ENCODE results near the gene SLC13A2. TPM values are rescaled to one million over a fixed set of nuclear protein-coding genes. Genes with fewer than 3 reads are reported as not detected.
A peak's percentile ranks its signal among the peaks of the same experiment; 100 is the strongest.

SLC13A2 gene
- polyA plus RNA-seq, 6 donors from 2014 or later, result not detected

- H3K27me3 Mint-ChIP-seq, result peaks cover 4 to 32% (median 25%) of the 10 kb centered on the region in 3 donors
- DNase-seq (no peak), ATAC-seq (ENCODE audit: low read depth in 2 of 2) (no peak)
- H3K36me3 Mint-ChIP-seq, result no peaks in the 10 kb centered on the region
- no peak overlapping the region for H3K27ac Mint-ChIP-seq
- no peak overlapping the region for H3K4me3 Mint-ChIP-seq
- H3K4me1 Mint-ChIP-seq, result peaks cover 13 to 15% (median 14%) of the 10 kb centered on the region in 3 donors
- H3K9me3 Mint-ChIP-seq, result no peaks in the 10 kb centered on the region
Observed at GRCh38 chr17:28503420-28503819, 30.0 kb downstream of the SLC13A2 start.

- H3K9me3 Mint-ChIP-seq, result no peaks in the 10 kb centered on the region
- H3K4me1 Mint-ChIP-seq, result peaks cover 5 to 7% (median 5%) of the 10 kb centered on the region in 3 donors
- ATAC-seq (ENCODE audit: low read depth in 2 of 2) (no peak), DNase-seq (no peak)
- H3K27ac Mint-ChIP-seq, result peak within 1 kb of the TSS in 2 of 6 donors; percentile 32 to 65
- H3K4me3 Mint-ChIP-seq, result peak within 1 kb of the TSS in 1 of 8 donors; percentile 37
- no peaks in the 10 kb centered on the region for H3K36me3 Mint-ChIP-seq
- peaks cover 15 to 56% (median 50%) of the 10 kb centered on the region in 3 donors for H3K27me3 Mint-ChIP-seq
Observed at GRCh38 chr17:28505986-28506665, 32.7 kb downstream of the SLC13A2 start, which contains the start of gene FOXN1. Gene FOXN1, plus strand, starts transcription at chr17:28506348. Its CDS starts 17,622 bp downstream, at chr17:28523970.

GRCh38 chr17:28506763-28507487 is 33.5 kb downstream of the SLC13A2 start:
- DNase-seq (no peak), ATAC-seq (ENCODE audit: low read depth in 2 of 2) (no peak)
- Mint-ChIP-seq H3K36me3 (no peaks in the 10 kb centered on the region), H3K27ac (peak overlapping the region in 1 of 6 donors; percentile 32), H3K4me1 (peaks cover 0 to 3% (median 0%) of the 10 kb centered on the region in 3 donors), H3K27me3 (peaks cover 15 to 62% (median 50%) of the 10 kb centered on the region in 3 donors), H3K4me3 (no peak overlapping the region), H3K9me3 (no peaks in the 10 kb centered on the region)

- Mint-ChIP-seq H3K4me3 (no peak overlapping the region), H3K4me1 (peaks cover 0 to 3% (median 0%) of the 10 kb centered on the region in 3 donors), H3K36me3 (no peaks in the 10 kb centered on the region), H3K27me3 (peaks cover 15 to 69% (median 50%) of the 10 kb centered on the region in 3 donors), H3K9me3 (no peaks in the 10 kb centered on the region), H3K27ac (no peak overlapping the region)
- no peak for ATAC-seq (ENCODE audit: low read depth in 2 of 2)
- DNase-seq, result no peak
Observed at GRCh38 chr17:28507567-28508203, 34.2 kb downstream of the SLC13A2 start.

GRCh38 chr17:28508211-28508724 is 34.8 kb downstream of the SLC13A2 start:
- no peaks in the 10 kb centered on the region for H3K9me3 Mint-ChIP-seq
- ATAC-seq (ENCODE audit: low read depth in 2 of 2) (no peak), DNase-seq (no peak)
- H3K27me3 Mint-ChIP-seq, result peaks cover 15 to 69% (median 54%) of the 10 kb centered on the region in 3 donors
- no peak overlapping the region for H3K4me3 Mint-ChIP-seq
- no peaks in the 10 kb centered on the region for H3K36me3 Mint-ChIP-seq
- H3K27ac Mint-ChIP-seq, result no peak overlapping the region
- H3K4me1 Mint-ChIP-seq, result peaks cover 0 to 3% (median 0%) of the 10 kb centered on the region in 3 donors

GRCh38 chr17:28509789-28510188 is 36.3 kb downstream of the SLC13A2 start:
- no peak for DNase-seq
- H3K4me1 Mint-ChIP-seq, result peaks cover 0 to 3% (median 0%) of the 10 kb centered on the region in 3 donors
- H3K27ac Mint-ChIP-seq, result peak overlapping the region in 2 of 6 donors; percentile 43 to 48
- no peak for ATAC-seq (ENCODE audit: low read depth in 2 of 2)
- H3K27me3 Mint-ChIP-seq, result peaks cover 15 to 75% (median 56%) of the 10 kb centered on the region in 3 donors
- H3K36me3 Mint-ChIP-seq, result no peaks in the 10 kb centered on the region
- no peak overlapping the region for H3K4me3 Mint-ChIP-seq
- no peaks in the 10 kb centered on the region for H3K9me3 Mint-ChIP-seq

- peak overlapping the region in 2 of 6 donors; percentile 41 to 42 for H3K27ac Mint-ChIP-seq
- no peak overlapping the region for H3K4me3 Mint-ChIP-seq
- peaks cover 0 to 3% (median 0%) of the 10 kb centered on the region in 3 donors for H3K4me1 Mint-ChIP-seq
- DNase-seq, result no peak
- no peaks in the 10 kb centered on the region for H3K9me3 Mint-ChIP-seq
- H3K36me3 Mint-ChIP-seq, result no peaks in the 10 kb centered on the region
- H3K27me3 Mint-ChIP-seq, result peaks cover 15 to 55% (median 38%) of the 10 kb centered on the region in 3 donors
- ATAC-seq (ENCODE audit: low read depth in 2 of 2), result no peak
Observed at GRCh38 chr17:28511858-28512461, 38.5 kb downstream of the SLC13A2 start.

GRCh38 chr17:28513476-28513875 is 40.0 kb downstream of the SLC13A2 start:
- peaks cover 5 to 7% (median 6%) of the 10 kb centered on the region in 3 donors for H3K4me1 Mint-ChIP-seq
- no peak for ATAC-seq (ENCODE audit: low read depth in 2 of 2)
- peak overlapping the region in 1 of 6 donors; percentile 88 for H3K27ac Mint-ChIP-seq
- H3K4me3 Mint-ChIP-seq, result peak overlapping the region in 1 of 8 donors; percentile 76
- no peak for DNase-seq
- no peaks in the 10 kb centered on the region for H3K36me3 Mint-ChIP-seq
- peaks cover 14 to 45% (median 32%) of the 10 kb centered on the region in 3 donors for H3K27me3 Mint-ChIP-seq
- H3K9me3 Mint-ChIP-seq, result no peaks in the 10 kb centered on the region

GRCh38 chr17:28514561-28515002 is 41.1 kb downstream of the SLC13A2 start:
- Mint-ChIP-seq H3K4me3 (no peak overlapping the region), H3K9me3 (no peaks in the 10 kb centered on the region), H3K4me1 (peaks cover 6 to 9% (median 8%) of the 10 kb centered on the region in 3 donors), H3K27ac (no peak overlapping the region), H3K36me3 (no peaks in the 10 kb centered on the region), H3K27me3 (peaks cover 10 to 34% (median 21%) of the 10 kb centered on the region in 3 donors)
- DNase-seq (no peak), ATAC-seq (ENCODE audit: low read depth in 2 of 2) (no peak)

GRCh38 chr17:28515518-28515917 is 42.1 kb downstream of the SLC13A2 start:
- no peaks in the 10 kb centered on the region for H3K9me3 Mint-ChIP-seq
- H3K4me1 Mint-ChIP-seq, result peaks cover 6 to 12% (median 8%) of the 10 kb centered on the region in 3 donors
- no peak overlapping the region for H3K27ac Mint-ChIP-seq
- H3K36me3 Mint-ChIP-seq, result no peaks in the 10 kb centered on the region
- H3K4me3 Mint-ChIP-seq, result no peak overlapping the region
- peaks cover 4 to 25% (median 12%) of the 10 kb centered on the region in 3 donors for H3K27me3 Mint-ChIP-seq
- DNase-seq, result no peak
- ATAC-seq (ENCODE audit: low read depth in 2 of 2), result no peak

GRCh38 chr17:28518132-28518531 is 44.7 kb downstream of the SLC13A2 start:
- ATAC-seq (ENCODE audit: low read depth in 2 of 2) (peak; percentile 76 to 96), DNase-seq (peak; percentile 17)
- peak overlapping the region in 1 of 6 donors; percentile 29 for H3K27ac Mint-ChIP-seq
- H3K4me3 Mint-ChIP-seq, result no peak overlapping the region
- no peaks in the 10 kb centered on the region for H3K36me3 Mint-ChIP-seq
- peaks cover 4 to 8% (median 6%) of the 10 kb centered on the region in 3 donors for H3K27me3 Mint-ChIP-seq
- H3K9me3 Mint-ChIP-seq, result no peaks in the 10 kb centered on the region
- peaks cover 6 to 13% (median 8%) of the 10 kb centered on the region in 3 donors for H3K4me1 Mint-ChIP-seq

GRCh38 chr17:28518578-28518977 is 45.1 kb downstream of the SLC13A2 start:
- ATAC-seq (ENCODE audit: low read depth in 2 of 2), result no peak
- Mint-ChIP-seq H3K4me1 (peaks cover 6 to 13% (median 8%) of the 10 kb centered on the region in 3 donors), H3K36me3 (no peaks in the 10 kb centered on the region), H3K27me3 (peaks cover 1 to 5% (median 4%) of the 10 kb centered on the region in 3 donors), H3K4me3 (no peak overlapping the region), H3K9me3 (no peaks in the 10 kb centered on the region), H3K27ac (peak overlapping the region in 2 of 6 donors; percentile 49 to 70)
- no peak for DNase-seq

Measured in naive B cell (primary cell).